GM13977 (cell line): ENCODE results near the gene CACYBP.
"Not testable (repeated sequence)": the region's sequence is repeated elsewhere in the genome, so short reads cannot be mapped to it uniquely, and the experiment has no call there.

Source experiments
- DNase-seq: peaks from one replicate; pipeline ENCODE4 v3.0.0; 2012; ENCODE audit warnings: low spot score
- in situ Hi-C: fragments of 300-500 bp; cut with MboI; formaldehyde crosslinking; loops from one replicate; pipeline ENCODE4 v1.12.0; 2022; ENCODE audit warnings: low sequenced_read_pairs, low pct_unique_long_range_greater_than_20kb, mixed read lengths, inconsistent platforms; ENCODE audit not compliant: unreplicated experiment
- TF ChIP-seq, protein P1 (sequence below): IDR thresholded peaks from 2 replicates; pipeline ENCODE4 v1.5.1; 2012; ENCODE audit warnings: mild to moderate bottlenecking, control low read depth; ENCODE audit not compliant: insufficient read depth; ENCODE audit errors: extremely low read depth, missing control alignments

CACYBP gene

DNA sequence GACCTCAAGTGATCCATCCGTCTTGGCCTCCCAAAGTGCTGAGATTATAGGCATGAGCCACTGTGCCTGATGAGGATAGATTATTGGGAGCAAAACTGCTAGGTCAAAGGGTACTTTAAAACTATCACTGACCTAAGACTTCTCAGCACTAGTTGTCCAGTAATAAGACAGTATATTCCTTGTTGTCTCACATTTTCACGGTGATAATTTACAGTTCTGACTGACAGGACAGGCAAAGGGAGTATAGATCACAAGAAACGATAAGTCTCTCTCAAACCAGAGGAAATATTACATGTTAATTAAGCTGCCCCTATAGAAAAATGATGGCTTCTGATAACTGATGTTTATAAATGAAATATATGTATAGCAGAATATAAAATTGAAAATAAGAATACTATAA, 19.8 kb downstream of the CACYBP start:
- in situ Hi-C loops = no loop called here
- TF ChIP-seq, protein P1, sequence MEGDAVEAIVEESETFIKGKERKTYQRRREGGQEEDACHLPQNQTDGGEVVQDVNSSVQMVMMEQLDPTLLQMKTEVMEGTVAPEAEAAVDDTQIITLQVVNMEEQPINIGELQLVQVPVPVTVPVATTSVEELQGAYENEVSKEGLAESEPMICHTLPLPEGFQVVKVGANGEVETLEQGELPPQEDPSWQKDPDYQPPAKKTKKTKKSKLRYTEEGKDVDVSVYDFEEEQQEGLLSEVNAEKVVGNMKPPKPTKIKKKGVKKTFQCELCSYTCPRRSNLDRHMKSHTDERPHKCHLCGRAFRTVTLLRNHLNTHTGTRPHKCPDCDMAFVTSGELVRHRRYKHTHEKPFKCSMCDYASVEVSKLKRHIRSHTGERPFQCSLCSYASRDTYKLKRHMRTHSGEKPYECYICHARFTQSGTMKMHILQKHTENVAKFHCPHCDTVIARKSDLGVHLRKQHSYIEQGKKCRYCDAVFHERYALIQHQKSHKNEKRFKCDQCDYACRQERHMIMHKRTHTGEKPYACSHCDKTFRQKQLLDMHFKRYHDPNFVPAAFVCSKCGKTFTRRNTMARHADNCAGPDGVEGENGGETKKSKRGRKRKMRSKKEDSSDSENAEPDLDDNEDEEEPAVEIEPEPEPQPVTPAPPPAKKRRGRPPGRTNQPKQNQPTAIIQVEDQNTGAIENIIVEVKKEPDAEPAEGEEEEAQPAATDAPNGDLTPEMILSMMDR = no peak
- no peak for DNase-seq

- peak; percentile 91 for DNase-seq
- in situ Hi-C loops = loop anchor here (10.0 kb wide), 1 partner anchor 122 kb away; no protein-coding TSS in a partner anchor
- TF ChIP-seq, protein P1 = no peak
These were observed 23.5 kb downstream of the CACYBP start, which contains the start of gene MRPS14 for GRCh38 chr1:175023043-175023921. MRPS14 (minus strand) TSS chr1:175023425; CDS start chr1:175023408, 17 bp downstream.

GRCh38 chr1:175023922-175024242, 24.1 kb downstream of the CACYBP start:
- in situ Hi-C loops = loop anchor here (10.0 kb wide), 1 partner anchor 121 kb away; no protein-coding TSS in a partner anchor
- DNase-seq = not testable (repeated sequence)

GRCh38 chr1:175024773-175025172, 25.0 kb downstream of the CACYBP start:
- TF ChIP-seq, protein P1 = no peak
- in situ Hi-C loops = loop anchor here (10.0 to 25.0 kb wide), 2 partner anchors 120 to 313 kb away; no protein-coding TSS in a partner anchor
- no peak for DNase-seq

DNA sequence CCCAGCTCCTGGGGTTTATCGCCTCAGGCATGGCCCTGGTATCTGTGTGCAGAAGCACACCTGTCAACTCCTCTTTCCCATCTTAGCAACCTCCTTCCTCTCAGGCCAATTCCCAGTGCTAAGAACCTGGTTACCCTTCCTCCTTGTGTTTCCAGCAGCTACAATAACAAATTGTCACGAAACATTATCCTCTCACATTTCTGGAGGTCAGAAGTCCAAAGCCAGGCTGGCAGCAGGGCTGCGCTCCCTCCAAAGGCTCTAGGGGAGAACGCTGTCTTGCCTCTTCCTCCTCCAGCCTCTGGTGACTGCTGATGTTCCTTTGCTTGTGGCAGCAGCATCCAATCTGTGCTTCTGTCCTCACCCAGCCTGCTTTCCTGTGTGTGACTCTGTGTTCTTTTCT, 34.2 kb downstream of the CACYBP start:
- no peak for DNase-seq
- TF ChIP-seq, protein P1 = no peak
- in situ Hi-C loops = loop anchor here (25.0 kb wide), 1 partner anchor 303 kb away; no protein-coding TSS in a partner anchor

DNA sequence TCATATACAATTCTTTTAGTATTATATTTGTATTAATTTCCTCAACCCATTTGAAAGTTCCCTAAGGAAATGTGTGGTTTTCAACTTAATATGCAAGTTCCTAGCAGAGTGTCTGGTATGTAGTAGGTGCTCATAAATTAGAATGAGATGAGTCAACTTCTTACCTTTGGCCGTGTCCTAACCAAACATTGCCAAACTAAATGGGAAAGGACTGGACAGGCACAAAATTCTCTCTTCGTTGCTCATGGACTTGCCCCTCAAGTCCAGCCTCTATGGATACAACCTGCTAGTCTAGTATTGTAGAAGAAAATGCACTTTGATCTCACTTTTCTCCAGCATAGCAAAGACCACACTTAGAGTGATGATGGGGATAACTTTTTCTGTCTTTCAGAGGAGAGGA, 35.0 kb downstream of the CACYBP start:
- no peak for DNase-seq
- TF ChIP-seq, protein P1 = no peak
- in situ Hi-C loops = loop anchor here (25.0 kb wide), 1 partner anchor 303 kb away; no protein-coding TSS in a partner anchor

DNA sequence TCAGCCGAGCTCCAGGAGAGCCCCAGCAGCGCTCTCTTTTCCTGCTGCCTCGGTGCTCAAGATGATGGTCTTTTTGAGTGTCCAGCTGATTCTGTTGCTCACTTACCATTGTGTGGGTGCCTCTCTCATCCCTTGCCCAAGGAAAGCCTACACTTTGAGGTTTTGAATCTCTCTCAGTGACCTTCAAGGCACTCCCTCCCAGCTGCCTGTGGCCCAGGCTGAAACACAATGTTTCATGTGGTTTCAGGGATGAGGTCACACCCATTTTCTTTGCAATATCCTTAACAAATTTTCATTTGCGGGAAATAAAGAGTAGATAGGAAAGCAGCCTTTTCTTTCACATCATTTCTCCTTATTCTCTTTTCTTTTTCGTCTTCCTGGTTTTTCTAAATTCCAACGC, 36.1 kb downstream of the CACYBP start:
- in situ Hi-C loops = loop anchor here (25.0 kb wide), 1 partner anchor 301 kb away; no protein-coding TSS in a partner anchor
- no peak for DNase-seq
- TF ChIP-seq, protein P1 = no peak
